ENCODE results near the gene LAMA3.
A peak's percentile ranks its signal among the peaks of the same experiment; 100 is the strongest.

LAMA3 gene

DNA sequence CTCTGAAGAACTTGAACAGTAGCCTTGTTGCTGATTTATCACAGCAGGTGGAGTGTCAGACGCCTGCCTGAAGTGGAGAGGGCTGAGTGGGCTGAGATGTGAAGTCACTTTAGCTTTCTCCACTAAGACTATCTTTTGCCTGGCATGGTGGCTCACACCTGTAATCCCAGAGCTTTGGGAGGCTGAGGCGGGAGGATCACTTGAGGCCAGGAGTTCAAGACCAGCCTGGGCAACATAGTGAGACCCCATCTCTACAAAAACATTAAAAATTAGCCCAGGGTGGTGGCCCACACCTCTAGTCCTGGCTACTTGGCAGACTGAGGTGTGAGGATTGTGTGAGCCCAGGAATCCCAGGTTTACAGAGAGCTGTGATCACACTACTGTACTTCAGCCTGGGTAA is 264.7 kb downstream of the LAMA3 start:
- peaks cover 41% of the 10 kb centered on the region for H3K27me3 Mint-ChIP-seq (ENCODE audit: low read depth)
- H3K27ac Mint-ChIP-seq, result no peak overlapping the region
- H3K4me3 Mint-ChIP-seq, result no peak overlapping the region
- no peaks in the 10 kb centered on the region for H3K36me3 Mint-ChIP-seq (ENCODE audit: low read depth)
- H3K9me3 Mint-ChIP-seq, result no peaks in the 10 kb centered on the region
- peaks cover 4% of the 10 kb centered on the region for H3K4me1 Mint-ChIP-seq (ENCODE audit: low read depth)

DNA sequence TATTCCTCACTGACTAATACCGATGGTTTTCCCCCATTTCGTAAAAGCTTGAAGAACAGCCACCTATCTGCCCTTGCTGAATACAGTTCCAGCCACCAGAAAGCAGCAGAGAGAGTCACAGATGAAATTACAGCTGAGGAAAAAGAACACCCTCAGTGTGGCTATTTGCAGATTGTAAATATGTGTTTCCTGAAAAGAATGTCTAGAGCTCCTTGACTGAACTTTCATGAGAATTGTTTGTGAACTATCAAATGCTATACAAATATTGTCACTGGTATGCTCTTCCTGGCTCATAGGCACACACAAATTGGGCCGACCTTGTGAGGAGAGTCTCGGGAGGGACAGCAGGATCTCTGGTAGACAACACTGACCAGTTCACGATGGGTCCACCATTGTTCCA is 267.2 kb downstream of the LAMA3 start:
- Mint-ChIP-seq H3K4me3 (no peak overlapping the region), H3K9me3 (no peaks in the 10 kb centered on the region), H3K27me3 (ENCODE audit: low read depth) (peaks cover 38% of the 10 kb centered on the region), H3K27ac (no peak overlapping the region), H3K4me1 (ENCODE audit: low read depth) (no peaks in the 10 kb centered on the region), H3K36me3 (ENCODE audit: low read depth) (no peaks in the 10 kb centered on the region)

DNA sequence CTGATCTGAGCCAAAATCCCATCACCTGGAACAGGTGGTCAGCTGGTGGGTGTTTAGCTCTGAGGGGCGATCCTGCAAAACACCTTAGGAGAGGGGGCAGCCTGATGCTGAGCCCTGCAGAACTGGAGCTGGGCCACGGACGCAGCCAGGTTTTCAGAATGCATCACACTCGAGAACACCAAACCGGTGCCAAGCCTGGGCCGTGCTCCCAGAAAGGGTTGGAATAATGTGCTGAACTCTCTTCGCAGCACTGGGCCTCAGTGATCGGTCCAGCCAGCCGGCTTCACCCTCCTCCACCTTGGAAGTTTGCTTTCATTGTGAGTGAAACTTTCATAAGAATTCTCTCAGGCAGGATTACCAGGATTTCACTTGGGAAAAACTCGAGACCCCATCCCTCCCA is 268.8 kb downstream of the LAMA3 start:
- H3K36me3 Mint-ChIP-seq (ENCODE audit: low read depth), result no peaks in the 10 kb centered on the region
- H3K27me3 Mint-ChIP-seq (ENCODE audit: low read depth), result peaks cover 33% of the 10 kb centered on the region
- H3K4me3 Mint-ChIP-seq, result no peak overlapping the region
- no peaks in the 10 kb centered on the region for H3K9me3 Mint-ChIP-seq
- H3K27ac Mint-ChIP-seq, result no peak overlapping the region
- no peaks in the 10 kb centered on the region for H3K4me1 Mint-ChIP-seq (ENCODE audit: low read depth)

DNA sequence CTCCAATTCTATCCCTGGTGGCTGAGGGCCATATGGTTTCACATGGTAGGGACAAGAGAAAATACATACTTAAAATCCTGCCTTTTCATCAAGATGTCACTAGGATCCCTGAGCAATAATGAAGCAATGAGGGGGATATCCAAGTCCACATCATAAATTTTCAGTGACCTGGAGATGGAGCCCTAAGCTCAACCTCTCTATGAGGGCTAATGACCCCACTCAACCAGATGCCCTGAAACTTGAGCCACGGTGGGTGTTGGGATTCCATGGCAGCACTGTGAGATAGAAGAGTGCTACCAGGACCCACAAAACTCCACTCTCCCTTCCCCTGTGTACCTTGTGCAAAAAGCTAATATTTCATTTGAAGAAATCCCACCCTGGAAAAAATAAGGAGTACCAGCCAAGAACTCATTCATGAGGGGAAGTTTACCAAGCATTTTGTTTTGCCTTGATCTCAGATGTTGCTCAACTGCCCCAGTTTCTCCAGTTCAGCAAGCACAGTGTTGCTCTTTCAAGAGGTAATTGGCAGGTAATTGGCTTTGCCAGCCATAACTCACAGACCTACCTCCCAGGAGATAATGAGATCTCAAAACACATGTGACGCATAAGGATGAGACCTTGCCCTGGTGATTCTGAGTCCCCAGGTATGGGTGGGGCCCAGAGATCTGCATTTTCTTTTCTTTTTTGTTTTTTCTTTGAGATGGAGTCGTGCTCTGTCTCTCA is 274.4 kb downstream of the LAMA3 start:
- Mint-ChIP-seq H3K4me1 (ENCODE audit: low read depth) (peaks cover 24% of the 10 kb centered on the region), H3K27ac (no peak overlapping the region), H3K4me3 (no peak overlapping the region), H3K9me3 (no peaks in the 10 kb centered on the region), H3K27me3 (ENCODE audit: low read depth) (peaks cover 16% of the 10 kb centered on the region), H3K36me3 (ENCODE audit: low read depth) (peaks cover 2% of the 10 kb centered on the region)

DNA sequence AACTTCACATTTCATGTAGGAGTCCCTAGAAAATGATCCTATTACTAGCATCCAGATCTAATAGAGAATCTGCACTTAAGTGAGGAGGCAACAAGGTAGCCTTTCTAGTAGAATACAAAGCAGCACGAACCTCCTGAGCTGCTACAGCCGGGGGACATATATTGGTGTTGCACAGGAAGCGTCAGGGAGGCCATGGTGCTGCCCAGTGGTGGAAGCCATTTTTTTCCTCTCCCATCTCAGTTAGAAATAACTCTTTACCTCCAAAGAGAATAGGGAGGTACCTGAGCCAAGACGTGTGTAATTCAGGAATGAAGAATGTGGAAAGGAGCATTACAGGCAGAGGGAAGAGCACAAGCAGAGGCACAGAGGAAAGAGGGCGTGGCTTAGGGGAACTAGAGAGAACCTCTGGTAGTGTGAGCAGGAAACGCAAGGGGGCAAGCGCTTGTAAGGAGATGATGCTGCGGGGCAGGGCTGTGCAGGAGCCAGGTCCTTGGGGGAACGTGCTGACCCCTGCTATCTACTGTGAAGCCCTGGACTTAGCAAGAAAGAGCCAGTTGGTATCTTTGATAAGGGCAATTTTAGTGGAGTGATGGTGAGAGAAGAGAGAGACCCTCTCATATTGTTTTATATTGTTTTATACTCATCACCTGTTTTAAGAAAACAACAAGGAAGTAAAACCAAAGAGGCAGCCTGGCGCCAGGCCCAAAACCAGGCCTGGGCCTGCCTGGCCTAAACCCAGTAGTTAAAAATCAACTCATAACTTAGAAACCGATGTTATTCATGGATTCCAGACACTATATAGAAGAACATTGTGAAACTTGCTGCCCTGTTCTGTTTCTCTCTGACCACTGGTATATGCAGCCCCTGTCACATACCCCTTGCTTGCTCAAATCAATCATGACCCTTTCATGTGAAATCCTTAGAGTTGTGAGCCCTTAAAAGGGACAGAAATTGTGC is 275.3 kb downstream of the LAMA3 start:
- Mint-ChIP-seq H3K4me1 (ENCODE audit: low read depth) (peaks cover 24% of the 10 kb centered on the region), H3K4me3 (no peak overlapping the region), H3K27ac (peak overlapping the region; percentile 75), H3K27me3 (ENCODE audit: low read depth) (peaks cover 13% of the 10 kb centered on the region), H3K36me3 (ENCODE audit: low read depth) (peaks cover 2% of the 10 kb centered on the region), H3K9me3 (no peaks in the 10 kb centered on the region)

DNA sequence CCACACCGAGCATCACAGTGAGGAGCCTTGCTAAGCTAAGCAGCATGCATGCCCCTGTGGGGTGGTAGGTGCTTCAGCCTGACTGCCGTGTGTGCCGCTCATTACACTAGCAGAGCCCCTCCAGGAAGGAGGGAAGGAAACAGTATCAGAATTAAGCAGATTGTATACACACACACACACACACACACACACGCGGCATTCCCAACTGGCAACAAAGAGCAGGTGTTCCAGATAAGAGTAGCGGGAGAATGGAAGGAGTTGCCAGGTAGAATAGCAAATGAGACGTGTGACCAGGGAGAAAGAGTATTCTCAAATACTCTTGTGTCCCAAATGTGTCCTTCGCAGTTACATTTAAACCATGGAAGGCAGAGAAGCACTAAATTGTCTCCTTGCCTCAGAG is 277.7 kb downstream of the LAMA3 start:
- Mint-ChIP-seq H3K4me1 (ENCODE audit: low read depth) (peaks cover 38% of the 10 kb centered on the region), H3K27me3 (ENCODE audit: low read depth) (no peaks in the 10 kb centered on the region)

DNA sequence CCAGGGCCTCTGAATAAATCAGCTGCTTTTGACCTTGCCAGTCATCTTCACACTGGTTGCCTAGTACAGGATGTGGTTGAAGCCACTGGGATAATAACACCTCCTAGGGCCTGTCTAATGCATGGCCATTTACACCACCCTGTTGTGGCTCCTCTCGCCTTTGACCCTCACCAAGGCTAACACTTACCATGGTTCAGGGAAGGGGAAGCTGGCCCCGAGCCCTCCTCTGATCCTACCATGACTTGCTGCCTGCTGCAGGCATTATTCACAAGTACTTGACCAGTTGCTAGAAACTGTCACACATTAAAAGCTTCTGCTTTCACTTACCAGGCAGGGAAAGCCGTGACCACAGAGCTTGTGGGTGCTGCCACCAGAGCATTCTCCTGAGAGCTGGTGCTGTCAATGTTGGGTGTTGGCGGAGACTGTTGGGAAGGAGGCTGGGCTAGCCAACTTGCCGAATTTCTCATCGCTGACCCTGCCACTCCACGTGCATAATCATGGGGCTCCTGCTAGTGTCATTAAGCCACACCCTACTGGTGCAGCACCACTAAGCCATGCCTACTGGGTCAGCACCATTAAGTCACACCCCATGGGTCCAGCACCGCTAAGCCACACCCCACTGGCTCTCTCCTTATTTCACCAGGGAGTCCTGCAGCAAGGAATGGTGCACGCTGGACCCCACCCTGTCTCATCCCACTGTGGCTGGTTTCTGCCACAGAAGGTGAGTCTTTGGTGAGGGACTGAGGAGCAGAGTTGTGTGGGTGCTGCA is 278.3 kb downstream of the LAMA3 start:
- no peaks in the 10 kb centered on the region for H3K9me3 Mint-ChIP-seq
- H3K4me1 Mint-ChIP-seq (ENCODE audit: low read depth), result peaks cover 42% of the 10 kb centered on the region
- no peaks in the 10 kb centered on the region for H3K27me3 Mint-ChIP-seq (ENCODE audit: low read depth)
- no peak overlapping the region for H3K4me3 Mint-ChIP-seq
- H3K27ac Mint-ChIP-seq, result no peak overlapping the region
- H3K36me3 Mint-ChIP-seq (ENCODE audit: low read depth), result peaks cover 2% of the 10 kb centered on the region

More for the DNA sequence above, 277.7 kb downstream of the LAMA3 start:
- no peak overlapping the region for H3K27ac Mint-ChIP-seq
- H3K9me3 Mint-ChIP-seq, result no peaks in the 10 kb centered on the region
- peaks cover 2% of the 10 kb centered on the region for H3K36me3 Mint-ChIP-seq (ENCODE audit: low read depth)
- H3K4me3 Mint-ChIP-seq, result peak overlapping the region; percentile 21

DNA sequence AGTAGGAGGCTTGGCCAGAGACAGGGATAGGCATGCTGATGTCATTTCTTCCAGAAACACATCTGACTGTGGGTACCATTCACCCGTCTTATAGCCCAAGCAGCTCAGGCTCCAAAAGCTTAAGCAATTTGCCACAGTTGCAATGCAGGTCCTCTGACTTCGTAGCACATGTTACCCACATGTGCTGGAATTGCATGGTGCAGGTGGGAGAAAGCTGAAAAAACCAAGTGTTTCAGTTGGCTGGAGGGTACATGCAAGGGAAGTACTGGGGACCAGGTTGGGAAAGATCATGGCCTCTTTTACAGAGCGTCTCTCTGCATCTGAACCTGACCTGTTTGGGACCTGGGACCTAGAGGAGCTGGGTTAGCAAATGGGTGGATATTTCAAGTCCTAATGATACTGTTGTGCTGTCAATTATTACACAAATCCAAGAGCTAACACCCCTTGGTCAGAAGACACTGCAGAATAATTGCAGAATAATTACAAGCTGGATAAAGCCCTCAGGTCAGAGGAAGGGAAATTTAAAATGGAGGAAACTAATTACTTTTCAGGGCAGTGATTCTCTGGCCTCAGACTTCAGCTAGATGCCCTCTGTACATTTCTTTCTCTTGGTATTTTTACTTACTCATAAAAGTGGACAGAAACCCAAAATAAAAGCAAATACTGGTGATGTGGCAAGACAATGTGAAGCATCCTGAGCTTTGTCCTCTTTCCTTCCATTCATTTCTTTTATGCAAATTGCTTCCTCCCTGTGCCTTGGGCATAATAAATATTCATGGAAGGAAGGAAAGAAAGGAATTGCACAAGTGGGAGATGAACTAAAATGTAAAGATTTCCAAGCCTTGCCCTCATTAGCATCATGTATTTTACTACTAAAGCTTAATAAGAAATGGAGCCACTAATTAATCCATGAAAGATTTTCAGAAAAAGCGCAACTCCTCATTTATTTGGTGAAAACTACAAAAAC is 279.7 kb downstream of the LAMA3 start:
- H3K27ac Mint-ChIP-seq, result no peak overlapping the region
- no peak overlapping the region for H3K4me3 Mint-ChIP-seq
- no peaks in the 10 kb centered on the region for H3K9me3 Mint-ChIP-seq
- peaks cover 2% of the 10 kb centered on the region for H3K36me3 Mint-ChIP-seq (ENCODE audit: low read depth)
- H3K4me1 Mint-ChIP-seq (ENCODE audit: low read depth), result peaks cover 45% of the 10 kb centered on the region
- no peaks in the 10 kb centered on the region for H3K27me3 Mint-ChIP-seq (ENCODE audit: low read depth)

DNA sequence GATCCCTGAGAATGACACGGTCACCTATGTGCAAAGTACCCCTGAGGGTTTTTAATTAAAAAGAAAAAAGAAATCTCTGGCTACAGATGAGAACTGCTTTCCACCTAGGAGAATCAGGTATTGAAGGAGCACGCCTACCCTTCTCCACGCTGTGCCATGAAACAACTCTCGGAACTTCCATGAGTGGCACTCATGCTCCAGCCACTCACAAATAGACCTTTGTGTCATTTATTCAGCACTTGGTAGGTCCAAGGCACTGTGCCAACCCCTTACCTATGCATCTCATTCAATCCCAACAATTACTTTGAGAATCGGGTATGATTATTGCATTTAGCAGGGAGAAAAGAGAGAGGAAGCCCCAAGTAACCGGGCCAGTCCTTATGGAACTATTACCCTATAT is 280.4 kb downstream of the LAMA3 start:
- Mint-ChIP-seq H3K36me3 (ENCODE audit: low read depth) (peaks cover 2% of the 10 kb centered on the region), H3K27ac (no peak overlapping the region), H3K9me3 (no peaks in the 10 kb centered on the region), H3K27me3 (ENCODE audit: low read depth) (peaks cover 4% of the 10 kb centered on the region), H3K4me1 (ENCODE audit: low read depth) (peaks cover 38% of the 10 kb centered on the region), H3K4me3 (no peak overlapping the region)

DNA sequence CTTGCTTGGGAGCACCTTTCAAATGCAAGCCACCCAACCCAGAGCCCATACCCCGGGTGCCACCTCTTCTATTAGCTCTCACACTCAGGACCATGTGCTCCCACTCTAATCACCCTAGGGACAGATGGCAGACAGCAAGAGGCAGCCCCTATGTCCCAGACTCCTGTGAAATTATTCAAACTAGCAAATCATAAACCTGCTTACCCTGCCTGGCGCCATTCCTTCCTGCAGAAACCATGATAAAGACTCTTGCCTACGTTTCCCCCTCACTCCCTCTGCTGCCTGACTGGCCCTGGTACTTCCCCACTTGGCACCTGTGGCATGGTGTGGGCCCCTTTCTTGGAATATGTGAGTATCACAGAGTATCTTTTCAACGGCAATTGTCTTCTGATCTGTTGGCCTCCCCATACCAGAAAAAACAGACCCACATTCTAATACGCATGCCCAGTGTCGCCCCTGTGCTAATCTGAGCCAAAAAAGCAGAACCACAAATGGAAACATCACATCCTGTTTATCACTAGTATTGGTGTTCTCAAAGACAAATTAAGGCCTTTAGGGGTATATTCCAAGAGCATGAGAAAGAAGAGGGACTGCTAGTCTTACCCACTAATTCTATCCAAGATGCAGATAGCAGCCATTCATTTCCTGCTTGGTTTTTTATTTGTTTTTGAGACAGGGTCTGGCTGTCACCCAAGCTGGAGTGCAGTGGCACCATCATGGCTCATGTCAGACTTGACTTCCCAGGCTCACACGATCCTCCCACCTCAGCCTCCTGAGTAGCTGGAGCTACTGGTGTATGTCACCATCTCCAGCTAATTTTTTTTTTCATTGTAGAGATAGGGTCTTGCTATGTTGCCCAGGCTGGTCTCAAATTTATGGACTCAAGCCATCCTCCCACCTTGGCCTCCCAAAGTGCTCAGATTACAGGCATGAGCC is 281.2 kb downstream of the LAMA3 start:
- Mint-ChIP-seq H3K27ac (peak overlapping the region; percentile 79), H3K36me3 (ENCODE audit: low read depth) (no peaks in the 10 kb centered on the region), H3K27me3 (ENCODE audit: low read depth) (peaks cover 9% of the 10 kb centered on the region), H3K4me3 (no peak overlapping the region), H3K9me3 (peaks cover 4% of the 10 kb centered on the region), H3K4me1 (ENCODE audit: low read depth) (peaks cover 35% of the 10 kb centered on the region)

DNA sequence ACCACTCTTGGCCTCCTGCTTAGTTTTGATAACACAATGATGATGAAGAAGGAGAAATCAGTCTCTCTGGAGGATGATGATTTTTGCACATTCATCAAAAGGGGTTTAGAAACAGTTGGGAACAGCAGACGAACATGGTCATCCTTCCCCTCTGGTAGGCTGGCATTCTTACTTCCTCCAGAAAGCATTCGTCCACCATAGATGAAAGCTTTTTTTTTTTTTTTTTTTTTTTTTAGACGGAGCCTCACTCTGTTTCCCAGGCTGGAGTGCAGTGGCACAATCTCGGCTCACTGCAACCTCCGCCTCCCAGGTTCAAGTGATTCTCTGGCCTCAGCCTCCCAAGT is 281.8 kb downstream of the LAMA3 start:
- Mint-ChIP-seq H3K4me1 (ENCODE audit: low read depth) (peaks cover 34% of the 10 kb centered on the region), H3K36me3 (ENCODE audit: low read depth) (peaks cover under 1% of the 10 kb centered on the region), H3K4me3 (no peak overlapping the region), H3K27me3 (ENCODE audit: low read depth) (peaks cover 15% of the 10 kb centered on the region), H3K9me3 (peaks cover 8% of the 10 kb centered on the region), H3K27ac (no peak overlapping the region)

DNA sequence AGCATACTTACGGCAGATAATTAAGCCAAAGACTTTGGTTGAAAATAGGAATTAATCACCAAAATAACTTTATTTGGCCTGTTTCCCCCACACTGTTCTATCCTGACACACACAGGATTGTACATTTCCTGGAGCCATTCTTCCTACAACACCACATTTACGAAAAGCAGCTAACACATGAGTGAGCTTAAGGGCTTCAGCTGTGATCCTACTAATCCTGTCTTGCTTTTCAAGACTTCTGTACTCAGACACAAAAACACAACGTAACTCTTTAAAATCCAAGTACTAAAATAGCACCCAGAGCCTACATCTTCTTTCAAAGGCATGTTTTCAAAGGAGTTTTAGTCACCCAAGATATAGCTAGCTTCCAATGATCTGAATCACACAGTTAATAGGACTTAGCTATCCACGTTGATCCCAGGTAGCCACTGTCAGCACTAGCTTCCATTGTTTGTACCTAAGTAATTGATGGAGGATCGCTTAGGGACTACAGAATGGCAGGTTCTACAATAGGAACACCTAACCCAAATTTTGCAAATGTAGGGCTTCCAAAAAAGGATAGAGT is 282.5 kb downstream of the LAMA3 start:
- H3K4me3 Mint-ChIP-seq, result no peak overlapping the region
- peaks cover 32% of the 10 kb centered on the region for H3K4me1 Mint-ChIP-seq (ENCODE audit: low read depth)
- peaks cover 14% of the 10 kb centered on the region for H3K9me3 Mint-ChIP-seq
- peaks cover 6% of the 10 kb centered on the region for H3K36me3 Mint-ChIP-seq (ENCODE audit: low read depth)
- no peak overlapping the region for H3K27ac Mint-ChIP-seq
- H3K27me3 Mint-ChIP-seq (ENCODE audit: low read depth), result peaks cover 21% of the 10 kb centered on the region

DNA sequence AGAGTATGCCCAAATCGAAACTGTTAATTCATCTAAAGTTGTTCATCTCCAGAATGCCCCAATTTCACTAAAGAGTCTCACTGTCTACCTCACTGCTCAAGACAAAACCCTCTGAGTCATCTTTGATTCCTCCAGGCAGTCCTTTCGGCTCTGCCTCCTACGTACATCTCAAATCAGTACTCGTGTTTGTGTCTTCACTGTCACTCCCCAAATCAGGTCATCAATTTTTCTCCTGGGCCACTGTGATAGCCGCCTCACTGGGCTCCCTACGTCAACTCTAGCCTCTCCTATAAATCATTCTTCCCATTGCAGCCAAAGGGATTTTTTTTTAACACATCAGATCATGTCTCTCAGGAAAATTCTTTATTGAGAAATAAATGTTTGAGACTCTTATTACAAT is 283.2 kb downstream of the LAMA3 start:
- H3K9me3 Mint-ChIP-seq, result peaks cover 20% of the 10 kb centered on the region
- peaks cover 10% of the 10 kb centered on the region for H3K36me3 Mint-ChIP-seq (ENCODE audit: low read depth)
- peaks cover 27% of the 10 kb centered on the region for H3K4me1 Mint-ChIP-seq (ENCODE audit: low read depth)
- no peak overlapping the region for H3K4me3 Mint-ChIP-seq
- no peak overlapping the region for H3K27ac Mint-ChIP-seq
- peaks cover 26% of the 10 kb centered on the region for H3K27me3 Mint-ChIP-seq (ENCODE audit: low read depth)

Measured in T-helper 1 cell treated with Interleukin-12 subunit alpha and Interleukin-12 subunit beta and Interleukin-4 antibody, amounts not matched to agents 30 μg/mL and 1 μg/mL, for 36 hours (primary cell).